A549 treated with AZD9567 at 1 μM for 4 hours (cell line): ENCODE results near the gene PAX5. TPM values are rescaled to one million over a fixed set of nuclear protein-coding genes. Genes with fewer than 3 reads are reported as not detected.

Experiments
- total RNA-seq: library from RNA; stranded (reverse); fragments of 200-300 nt; extraction: Qiagen RNA extraction; gene quantifications from 5 replicates; pipeline ENCODE4 v1.2.3, GENCODE V29; 2022; ENCODE audit not compliant: insufficient read depth

PAX5 gene
- total RNA-seq: 0.02 to 0.05 TPM (median 0.03 TPM) in 3 of 5 replicates, not detected in the others

DNA sequence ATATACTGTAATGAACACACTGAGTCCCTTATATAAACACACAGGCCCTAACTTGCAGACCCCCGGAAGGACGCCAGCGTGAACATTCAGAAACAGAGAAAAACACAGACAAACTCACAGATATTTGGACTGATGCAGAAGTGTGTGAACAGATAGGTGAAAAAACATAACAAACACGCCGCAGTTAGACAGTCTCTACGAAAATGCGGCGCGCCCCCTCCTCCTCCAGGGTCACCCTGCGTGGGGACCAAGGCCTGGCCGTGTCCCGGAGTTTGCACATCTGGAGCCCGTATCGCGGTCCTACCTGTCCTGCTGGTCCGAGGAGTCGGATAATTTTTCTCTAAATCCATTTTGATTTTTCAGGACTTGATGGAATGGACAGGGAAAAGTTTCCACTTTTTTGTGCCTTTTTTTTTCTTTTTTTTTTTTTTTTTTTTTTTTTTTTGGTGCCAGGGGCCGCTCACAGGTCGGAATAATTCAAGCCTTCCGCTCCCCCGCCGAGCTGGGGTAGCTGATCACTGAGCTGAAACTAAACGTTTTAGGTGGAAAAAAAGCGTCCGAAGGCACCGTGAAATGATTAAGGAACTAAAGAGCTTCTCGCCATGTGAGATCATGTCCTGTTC is at the start of gene PAX5:
PAX5 (minus strand) TSS at position 587 of the 623 bp plus-strand sequence; CDS start at position 350, 237 bp downstream.

Other genes with a start within 250 kb of the PAX5 start
- 11.1 to 14.6 TPM (median 12.4 TPM) in 5 replicates for gene ZCCHC7, start 86.3 kb upstream of the PAX5 start, total RNA-seq